ENCODE data around the gene AQR. TPM values are rescaled to one million over a fixed set of nuclear protein-coding genes. Genes with fewer than 3 reads are reported as not detected.

Gene AQR
- total RNA-seq, 1 donor from 2014 or later = 17.3 TPM

DNA sequence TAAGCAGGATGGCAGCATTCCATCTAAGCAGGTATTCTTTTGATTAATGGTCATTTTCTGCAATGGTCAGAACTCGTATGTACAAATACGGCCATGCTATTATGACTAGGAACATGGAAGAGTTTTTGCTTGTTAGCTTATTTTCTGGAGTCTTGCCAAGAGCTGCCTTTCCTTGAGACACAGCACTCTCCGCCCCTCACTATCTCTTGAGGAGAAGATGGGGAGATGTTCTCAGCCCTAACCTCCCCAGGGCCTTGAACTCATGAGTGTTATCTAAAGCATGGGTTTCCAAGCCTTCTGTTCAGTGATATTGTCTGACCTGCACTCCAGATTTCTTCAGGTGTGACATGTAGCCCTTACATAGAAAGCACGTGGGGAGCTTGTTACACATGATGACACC lies 108.3 kb downstream of the AQR start:
- TF ChIP-seq CTCF (conservative IDR thresholded peaks at IDR 0.05; ENCODE audit: low read depth, low read length) = no peak
- DNase-seq (ENCODE audit: low read depth) = no peak
- no peak overlapping the region for H3K4me3 ChIP-seq (ENCODE audit: low read depth, low read length)

DNA sequence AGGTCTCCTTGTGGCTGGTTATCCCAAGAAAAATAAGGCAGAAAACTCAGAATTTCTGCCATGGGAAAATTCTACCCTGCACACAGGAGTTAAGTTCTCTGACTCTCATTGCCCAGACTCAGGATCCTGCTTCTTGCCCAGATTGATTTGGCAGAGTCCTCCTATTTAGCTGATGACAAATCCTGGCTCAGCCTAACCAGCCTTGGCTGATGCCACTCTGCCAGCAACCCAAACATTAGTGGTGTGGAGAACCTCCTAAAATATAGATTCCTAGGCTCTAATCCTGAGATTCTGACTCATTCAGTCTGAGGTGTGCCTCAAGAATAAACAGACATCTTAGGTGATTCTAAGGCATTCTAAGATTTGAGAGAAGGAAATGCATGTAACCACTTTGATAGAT lies 113.6 kb downstream of the AQR start:
- H3K4me3 ChIP-seq (ENCODE audit: low read depth, low read length) = no peak overlapping the region
- no peak for TF ChIP-seq CTCF (conservative IDR thresholded peaks at IDR 0.05; ENCODE audit: low read depth, low read length)
- no peak for DNase-seq (ENCODE audit: low read depth)

GRCh38 chr15:34855413-34855812 lies 114.1 kb downstream of the AQR start:
- H3K4me3 ChIP-seq (ENCODE audit: low read depth, low read length) = no peak overlapping the region
- peak; percentile 52 for DNase-seq (ENCODE audit: low read depth)
- no peak for TF ChIP-seq CTCF (conservative IDR thresholded peaks at IDR 0.05; ENCODE audit: low read depth, low read length)

- no peak for TF ChIP-seq CTCF (conservative IDR thresholded peaks at IDR 0.05; ENCODE audit: low read depth, low read length)
- H3K4me3 ChIP-seq (ENCODE audit: low read depth, low read length) = no peak overlapping the region
- DNase-seq (ENCODE audit: low read depth) = no peak
These were observed 115.3 kb downstream of the AQR start for GRCh38 chr15:34854232-34854631.

DNA sequence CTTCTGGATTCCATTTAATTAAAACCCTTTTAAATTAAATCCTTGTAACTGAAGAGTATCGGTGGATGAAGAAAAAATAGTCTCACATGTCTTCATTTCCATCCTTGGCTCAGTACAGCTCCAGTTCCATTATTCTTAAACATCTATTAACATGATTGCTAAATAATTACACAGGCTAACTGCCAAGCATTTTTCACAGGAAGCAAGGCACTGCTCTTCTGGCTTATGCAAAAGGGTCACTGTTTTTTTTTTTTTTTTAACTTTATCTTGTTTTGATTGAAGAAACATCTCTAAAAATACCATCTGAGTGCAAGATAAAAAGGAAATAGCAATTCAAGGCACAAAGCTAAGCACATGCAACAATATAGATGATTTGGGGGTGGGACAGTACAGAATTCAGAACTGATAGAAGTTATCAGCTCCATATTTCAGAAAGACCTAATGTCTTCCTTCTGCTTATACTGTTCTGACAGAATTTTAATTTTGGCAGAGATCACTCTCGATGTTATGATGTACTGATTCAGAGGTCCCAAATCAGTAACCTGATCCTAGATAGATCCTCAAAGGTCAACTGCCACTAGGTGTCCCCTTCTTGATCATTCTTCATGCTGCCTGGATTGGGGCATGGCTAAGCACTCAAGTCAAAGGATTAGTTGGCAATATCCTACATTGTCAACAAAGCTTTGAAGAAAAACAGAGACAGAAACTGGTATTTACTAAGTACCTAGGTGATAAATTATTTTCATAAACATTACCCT lies 116.4 kb downstream of the AQR start:
- H3K4me3 ChIP-seq (ENCODE audit: low read depth, low read length) = no peak overlapping the region
- peak; percentile 23 for TF ChIP-seq CTCF (conservative IDR thresholded peaks at IDR 0.05; ENCODE audit: low read depth, low read length)
- no peak for DNase-seq (ENCODE audit: low read depth)

- no peak for DNase-seq (ENCODE audit: low read depth)
- no peak overlapping the region for H3K4me3 ChIP-seq (ENCODE audit: low read depth, low read length)
- no peak for TF ChIP-seq CTCF (conservative IDR thresholded peaks at IDR 0.05; ENCODE audit: low read depth, low read length)
These were observed 117.8 kb downstream of the AQR start for GRCh38 chr15:34851751-34852150.

DNA sequence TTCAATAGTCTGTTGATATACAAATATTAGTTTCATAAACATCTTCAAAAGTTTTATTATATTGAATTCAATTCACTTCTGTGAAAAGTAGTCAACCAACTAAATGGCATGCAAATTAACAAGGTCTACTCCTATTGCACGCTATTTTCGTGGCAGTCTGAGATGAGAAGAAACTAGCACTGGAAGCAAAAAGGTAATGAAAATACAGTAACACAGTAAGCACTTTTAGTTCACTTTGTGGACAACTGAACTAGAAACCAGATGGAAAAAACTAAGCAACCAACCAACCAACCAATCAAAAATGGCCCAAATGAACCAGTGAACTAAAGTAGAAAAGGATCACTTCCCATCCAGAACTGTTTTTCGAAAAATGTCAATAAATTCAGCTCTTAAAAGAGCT lies 118.5 kb downstream of the AQR start:
- DNase-seq (ENCODE audit: low read depth) = no peak
- TF ChIP-seq CTCF (conservative IDR thresholded peaks at IDR 0.05; ENCODE audit: low read depth, low read length) = no peak
- H3K4me3 ChIP-seq (ENCODE audit: low read depth, low read length) = no peak overlapping the region
